ENCODE data around the gene CAMTA1.

Gene CAMTA1

DNA sequence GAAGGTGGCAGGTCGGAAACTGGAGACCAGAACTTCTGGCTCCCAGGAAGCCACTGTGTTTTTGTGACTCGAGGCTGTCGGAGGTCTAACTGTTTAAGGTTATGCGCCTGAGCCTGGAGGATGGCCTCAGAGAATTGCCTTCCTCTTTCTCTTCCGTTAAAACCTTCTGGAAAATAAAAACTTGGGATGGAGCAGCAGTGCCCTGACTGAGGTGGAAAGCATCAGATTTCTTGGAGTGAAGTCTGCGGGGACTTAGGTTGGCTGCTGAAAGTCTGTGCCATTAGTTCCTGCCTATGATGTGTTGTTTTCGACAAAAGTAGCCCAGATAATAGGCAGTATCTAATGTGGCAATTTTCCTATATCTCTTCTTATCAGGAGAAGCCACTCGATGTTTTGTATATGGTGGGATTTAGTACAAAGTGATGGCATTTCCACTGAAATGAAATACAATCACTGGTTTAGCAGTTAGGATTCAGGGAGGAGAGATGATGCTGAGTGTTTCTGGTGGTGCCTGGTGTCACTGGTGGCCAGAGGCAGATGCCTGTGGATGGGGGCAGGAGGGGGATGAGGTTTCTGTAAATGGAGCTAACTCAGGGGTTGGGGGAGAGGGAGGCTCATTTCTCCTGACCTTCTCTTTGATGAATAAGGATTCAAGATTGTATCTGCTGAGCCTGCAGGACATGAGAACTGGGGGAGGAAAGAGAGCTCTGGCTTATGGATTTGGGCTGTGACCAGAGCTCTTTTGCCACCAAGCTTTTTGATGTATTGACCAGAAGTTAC, 150.8 kb downstream of the CAMTA1 start:
- no peak for DNase-seq

DNA sequence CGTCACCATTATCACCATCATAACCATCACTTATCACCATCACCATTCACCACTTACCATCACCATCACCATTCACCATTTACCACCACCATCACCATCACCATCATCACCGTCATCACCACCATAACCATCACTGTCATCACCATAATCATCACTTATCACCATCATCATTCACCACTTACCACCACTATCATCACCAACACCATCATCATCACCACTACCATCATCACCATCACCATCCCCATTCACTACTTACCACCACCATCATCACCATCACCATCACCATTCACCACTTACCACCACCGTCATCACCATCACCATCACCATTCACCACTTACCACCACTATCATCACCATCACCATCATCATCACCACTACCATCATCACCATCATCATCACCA, 151.8 kb downstream of the CAMTA1 start:
- no peak for DNase-seq
- in situ Hi-C loops (cut with HindIII; ENCODE audit: low pct_ligation_motif_present, low pct_unique_long_range_greater_than_20kb, low sequenced_read_pairs) = no loop called here

More for the DNA sequence above, 150.8 kb downstream of the CAMTA1 start:
- in situ Hi-C loops (cut with HindIII; ENCODE audit: low pct_ligation_motif_present, low pct_unique_long_range_greater_than_20kb, low sequenced_read_pairs) = no loop called here

DNA sequence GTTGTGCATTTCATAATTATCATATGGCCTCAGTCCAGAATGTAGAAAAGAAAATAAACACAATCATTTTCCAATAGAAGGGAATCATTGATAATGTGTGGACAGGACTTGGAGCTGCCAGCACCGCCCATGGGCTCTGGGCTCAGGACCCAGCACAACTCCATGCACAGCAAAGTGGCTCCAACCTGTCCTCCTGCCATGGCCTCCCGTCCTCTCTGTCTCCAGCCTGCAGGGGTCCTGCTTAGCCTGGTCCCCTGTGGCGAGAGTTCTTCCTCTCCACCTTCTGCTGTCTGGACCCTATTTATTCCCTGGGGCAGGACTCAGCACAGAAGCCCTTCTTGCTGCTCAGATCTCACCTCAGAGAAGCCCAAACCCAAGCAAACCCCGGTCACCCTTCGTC, 154.1 kb downstream of the CAMTA1 start:
- DNase-seq = no peak
- in situ Hi-C loops (cut with HindIII; ENCODE audit: low pct_ligation_motif_present, low pct_unique_long_range_greater_than_20kb, low sequenced_read_pairs) = no loop called here

DNA sequence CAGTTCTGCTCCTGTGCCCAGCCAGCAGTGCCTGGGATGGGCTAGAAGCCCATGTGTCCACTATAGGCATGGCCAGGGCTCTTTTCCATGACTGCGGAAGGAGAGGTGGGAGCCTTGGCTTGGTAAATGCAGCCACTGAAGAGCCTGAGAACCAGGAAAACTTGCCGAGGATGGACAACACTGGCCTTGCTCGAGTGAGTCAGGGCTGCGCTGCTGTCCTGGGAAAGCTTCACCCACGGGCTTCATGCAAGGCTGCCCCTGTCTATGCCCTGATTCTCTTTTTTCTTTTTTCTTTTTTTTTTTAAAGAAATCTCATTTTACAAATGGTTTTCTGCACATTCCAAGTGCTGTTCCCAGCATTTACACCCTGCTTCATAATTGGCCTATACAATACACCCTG, 156.5 kb downstream of the CAMTA1 start:
- in situ Hi-C loops (cut with HindIII; ENCODE audit: low pct_ligation_motif_present, low pct_unique_long_range_greater_than_20kb, low sequenced_read_pairs) = no loop called here
- no peak for DNase-seq

DNA sequence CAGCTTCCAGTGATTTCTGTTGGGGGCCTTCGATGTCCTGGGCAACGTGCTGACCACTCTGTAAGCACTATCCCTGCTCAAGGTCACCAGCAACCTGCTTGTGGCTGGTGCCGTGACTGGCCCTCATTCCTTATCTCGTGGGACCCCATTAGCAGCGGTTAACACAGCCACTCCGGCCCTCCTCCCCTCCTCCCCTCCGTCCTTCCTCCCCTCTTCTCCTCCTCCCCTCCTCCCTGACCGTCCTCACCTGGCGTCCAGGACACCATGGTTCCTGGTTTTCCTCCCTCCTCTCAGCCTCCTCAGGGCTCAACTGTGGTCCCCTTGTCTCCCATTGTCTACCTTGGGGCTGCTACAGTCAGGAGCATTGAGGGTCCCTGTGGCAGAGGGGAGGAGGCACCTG, 157.7 kb downstream of the CAMTA1 start:
- in situ Hi-C loops (cut with HindIII; ENCODE audit: low pct_ligation_motif_present, low pct_unique_long_range_greater_than_20kb, low sequenced_read_pairs) = no loop called here
- DNase-seq = no peak

DNA sequence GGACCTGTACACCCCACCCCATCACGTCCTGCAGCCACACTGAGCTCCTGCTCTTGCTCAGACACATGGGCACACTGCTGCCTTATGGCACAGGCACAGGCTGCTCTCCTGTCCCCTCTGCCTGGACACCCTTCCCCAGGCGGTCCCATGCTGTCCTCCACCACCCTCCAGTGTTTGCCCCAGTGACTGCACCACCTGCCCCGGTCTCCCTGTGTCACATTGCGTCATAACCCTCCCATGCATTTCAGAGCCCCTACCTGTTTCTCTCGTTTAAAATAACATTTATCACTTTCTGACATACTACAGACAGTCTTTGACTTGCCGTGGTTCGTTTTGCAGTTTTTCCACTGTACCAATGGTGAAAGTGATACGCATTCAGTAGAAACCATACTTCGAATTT, 159.2 kb downstream of the CAMTA1 start:
- DNase-seq = no peak
- in situ Hi-C loops (cut with HindIII; ENCODE audit: low pct_ligation_motif_present, low pct_unique_long_range_greater_than_20kb, low sequenced_read_pairs) = no loop called here

DNA sequence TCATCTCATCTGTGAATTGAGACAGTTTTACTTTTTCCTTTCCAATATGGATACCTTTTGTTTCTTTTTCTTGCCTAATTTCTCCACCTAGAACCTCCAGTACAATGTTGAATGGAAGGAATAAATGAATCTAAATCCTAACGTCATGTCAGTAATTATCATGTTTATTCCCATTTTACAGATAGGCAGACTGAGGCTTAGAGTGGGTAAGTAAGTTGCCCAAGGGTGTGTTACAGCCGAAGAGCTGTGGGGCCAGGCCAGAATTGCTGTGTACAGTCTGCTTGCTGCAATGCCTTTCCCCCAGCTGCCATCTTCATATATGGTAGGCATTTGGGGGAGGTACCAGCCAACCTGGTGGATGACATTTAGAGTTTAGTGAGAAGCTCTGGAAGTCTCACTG, 162.7 kb downstream of the CAMTA1 start:
- no peak for DNase-seq
- in situ Hi-C loops (cut with HindIII; ENCODE audit: low pct_ligation_motif_present, low pct_unique_long_range_greater_than_20kb, low sequenced_read_pairs) = no loop called here

DNA sequence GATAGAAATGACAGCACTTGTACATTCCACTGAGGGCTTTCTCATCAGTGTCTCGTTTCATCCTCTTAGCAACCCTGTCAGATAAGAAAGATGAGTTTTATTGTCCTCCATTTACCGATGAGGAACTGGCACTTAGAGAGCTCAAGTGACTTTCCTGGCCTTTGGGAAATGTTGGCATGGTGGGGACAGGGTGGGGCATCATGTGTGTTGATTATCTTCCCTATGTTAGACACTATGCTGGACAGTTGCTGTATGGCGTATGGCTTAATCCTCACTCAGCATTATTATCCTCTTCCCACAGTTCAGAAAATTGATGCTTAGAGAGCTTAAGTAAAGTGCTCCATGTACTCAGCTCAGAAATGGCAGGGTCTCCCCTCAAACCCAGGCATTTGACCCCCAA, 163.2 kb downstream of the CAMTA1 start:
- no peak for DNase-seq
- in situ Hi-C loops (cut with HindIII; ENCODE audit: low pct_ligation_motif_present, low pct_unique_long_range_greater_than_20kb, low sequenced_read_pairs) = no loop called here

DNA sequence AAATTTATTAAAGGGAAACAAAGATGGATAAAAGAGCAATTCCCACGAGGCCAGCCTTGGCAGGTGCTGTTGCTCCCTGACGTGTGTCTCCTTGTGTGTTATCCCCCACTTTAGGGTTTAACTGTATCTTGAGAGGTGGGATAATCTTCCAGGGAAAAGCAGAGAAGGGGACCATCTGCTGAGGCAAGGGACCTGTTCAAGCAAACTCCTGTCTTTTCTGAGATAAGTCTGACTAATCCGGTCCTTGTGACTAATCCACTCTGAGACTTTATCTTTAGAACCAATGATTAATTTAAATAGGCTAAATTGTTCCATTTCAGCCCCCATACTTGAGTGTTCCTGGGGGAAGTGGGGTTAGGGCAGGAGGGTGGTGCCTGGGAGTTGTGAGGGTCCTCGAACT, 163.6 kb downstream of the CAMTA1 start:
- in situ Hi-C loops (cut with HindIII; ENCODE audit: low pct_ligation_motif_present, low pct_unique_long_range_greater_than_20kb, low sequenced_read_pairs) = no loop called here
- no peak for DNase-seq

DNA sequence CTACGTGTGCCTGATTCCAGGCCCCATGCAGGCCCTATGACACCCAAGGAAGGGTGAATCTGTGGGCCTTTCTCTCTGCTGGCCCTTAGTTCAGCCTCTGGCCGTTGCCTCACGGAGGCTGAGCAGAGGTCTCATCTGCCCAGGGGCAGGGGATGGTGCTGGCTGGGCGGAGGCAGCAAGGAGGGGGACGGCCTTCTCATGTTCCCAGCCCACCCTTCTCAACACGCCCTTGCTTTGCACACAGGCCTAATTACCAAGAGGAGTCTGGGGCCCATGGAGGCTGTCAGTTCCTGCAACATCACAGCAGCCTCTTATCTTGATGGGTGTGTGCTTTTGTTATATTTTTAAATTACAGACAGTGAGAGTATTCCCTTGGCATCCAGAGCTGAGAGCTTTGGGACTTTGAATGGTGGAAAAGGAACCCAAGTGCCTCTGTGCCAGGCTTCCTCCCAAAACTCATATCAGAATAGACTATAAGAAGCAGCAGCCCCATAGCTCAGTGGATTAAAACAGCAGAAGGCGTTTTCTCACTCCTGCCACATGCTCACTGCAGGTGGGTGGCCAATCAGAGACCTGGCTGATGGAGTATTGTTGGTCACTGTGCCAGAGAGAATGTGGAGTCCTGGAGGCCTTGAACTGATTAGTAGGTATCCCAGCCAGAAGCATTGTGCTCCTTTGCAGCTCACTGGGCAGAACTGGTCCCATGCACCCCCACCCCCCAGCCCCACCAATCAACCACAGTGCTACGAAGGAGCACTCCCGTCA, 164.9 kb downstream of the CAMTA1 start:
- in situ Hi-C loops (cut with HindIII; ENCODE audit: low pct_ligation_motif_present, low pct_unique_long_range_greater_than_20kb, low sequenced_read_pairs) = no loop called here
- no peak for DNase-seq

DNA sequence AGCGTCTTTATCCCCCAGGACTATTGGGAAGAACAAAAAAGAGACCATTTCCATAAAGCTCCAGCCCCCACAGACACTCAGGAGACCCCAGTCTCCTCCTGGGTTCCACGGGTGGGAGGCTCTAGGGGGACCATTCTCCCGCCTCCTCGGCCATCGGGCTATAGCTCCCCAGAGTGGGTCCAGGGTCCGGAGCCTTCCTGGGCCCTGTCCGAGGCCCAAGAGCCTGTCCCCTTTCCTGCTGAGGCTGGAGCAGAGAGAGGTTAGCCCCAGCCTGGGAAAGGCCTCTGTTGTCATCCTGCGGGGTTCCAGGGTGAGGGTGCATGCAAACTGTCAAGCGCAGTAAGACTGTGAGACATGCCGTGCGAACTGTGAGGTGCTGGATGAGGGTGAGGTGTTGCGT, 166.3 kb downstream of the CAMTA1 start:
- in situ Hi-C loops (cut with HindIII; ENCODE audit: low pct_ligation_motif_present, low pct_unique_long_range_greater_than_20kb, low sequenced_read_pairs) = no loop called here
- DNase-seq = no peak

DNA sequence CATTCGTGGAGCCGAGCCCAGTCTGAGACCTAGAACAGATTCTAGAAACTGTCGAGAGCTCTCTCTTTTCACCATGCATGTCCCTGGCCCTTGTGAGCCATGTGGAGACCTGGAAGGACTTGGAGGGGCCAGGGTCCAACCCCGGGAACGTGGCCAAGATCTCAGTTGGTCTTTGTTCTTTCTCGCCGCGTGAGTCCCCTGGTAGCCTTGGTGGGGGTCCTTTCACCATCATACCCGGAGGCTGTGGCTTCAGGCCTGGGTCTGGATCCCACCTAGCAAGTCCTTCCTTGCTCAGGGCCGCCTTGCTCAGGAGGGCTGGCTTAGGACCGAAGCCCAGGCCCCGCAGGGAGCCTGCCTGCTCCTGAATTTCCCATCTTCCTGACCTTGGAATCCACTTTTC, 168.0 kb downstream of the CAMTA1 start:
- in situ Hi-C loops (cut with HindIII; ENCODE audit: low pct_ligation_motif_present, low pct_unique_long_range_greater_than_20kb, low sequenced_read_pairs) = no loop called here
- no peak for DNase-seq

DNA sequence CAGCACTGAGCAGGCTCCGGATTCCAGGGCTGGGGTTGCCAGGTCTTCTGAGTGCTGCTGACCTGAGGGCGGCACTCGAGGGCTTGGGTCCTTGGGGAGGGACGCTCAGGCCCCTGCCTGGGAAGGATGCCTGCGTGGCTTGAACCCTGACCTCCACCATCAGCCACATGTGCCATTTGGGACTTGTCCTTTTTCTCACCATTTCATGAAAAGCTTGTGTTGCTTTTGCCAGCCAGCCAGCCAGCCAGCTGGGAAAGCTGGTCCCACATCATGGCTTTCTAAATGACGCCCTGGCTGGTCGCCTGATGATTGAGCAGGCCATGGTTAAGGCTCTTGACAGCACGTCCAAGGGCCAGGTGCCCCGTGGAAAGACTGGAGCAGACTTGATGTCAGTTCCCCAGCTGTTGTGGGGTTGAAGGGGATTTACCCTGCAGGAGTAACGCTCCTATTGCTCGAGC, 168.7 kb downstream of the CAMTA1 start:
- in situ Hi-C loops (cut with HindIII; ENCODE audit: low pct_ligation_motif_present, low pct_unique_long_range_greater_than_20kb, low sequenced_read_pairs) = no loop called here
- no peak for DNase-seq

DNA sequence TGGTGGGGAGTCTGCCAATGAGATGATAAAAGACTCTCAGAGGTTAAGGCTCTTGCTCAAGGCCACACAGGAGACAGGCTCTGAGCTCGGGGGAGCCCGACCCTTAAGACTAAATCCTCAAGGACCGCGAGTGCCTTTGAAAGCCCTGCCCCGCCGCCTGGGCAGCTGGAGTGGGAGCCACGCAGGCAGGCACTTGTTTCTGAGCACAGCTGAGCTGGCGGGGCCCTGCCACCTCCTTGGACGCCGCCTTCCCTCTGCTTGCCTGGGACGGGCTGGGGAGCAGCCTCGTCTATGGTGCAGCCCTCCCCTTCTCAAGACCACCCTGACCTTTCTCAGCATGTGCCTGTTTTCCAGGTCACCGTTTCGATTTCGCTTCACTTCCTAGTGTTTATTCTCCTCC, 169.3 kb downstream of the CAMTA1 start:
- in situ Hi-C loops (cut with HindIII; ENCODE audit: low pct_ligation_motif_present, low pct_unique_long_range_greater_than_20kb, low sequenced_read_pairs) = no loop called here
- no peak for DNase-seq

DNA sequence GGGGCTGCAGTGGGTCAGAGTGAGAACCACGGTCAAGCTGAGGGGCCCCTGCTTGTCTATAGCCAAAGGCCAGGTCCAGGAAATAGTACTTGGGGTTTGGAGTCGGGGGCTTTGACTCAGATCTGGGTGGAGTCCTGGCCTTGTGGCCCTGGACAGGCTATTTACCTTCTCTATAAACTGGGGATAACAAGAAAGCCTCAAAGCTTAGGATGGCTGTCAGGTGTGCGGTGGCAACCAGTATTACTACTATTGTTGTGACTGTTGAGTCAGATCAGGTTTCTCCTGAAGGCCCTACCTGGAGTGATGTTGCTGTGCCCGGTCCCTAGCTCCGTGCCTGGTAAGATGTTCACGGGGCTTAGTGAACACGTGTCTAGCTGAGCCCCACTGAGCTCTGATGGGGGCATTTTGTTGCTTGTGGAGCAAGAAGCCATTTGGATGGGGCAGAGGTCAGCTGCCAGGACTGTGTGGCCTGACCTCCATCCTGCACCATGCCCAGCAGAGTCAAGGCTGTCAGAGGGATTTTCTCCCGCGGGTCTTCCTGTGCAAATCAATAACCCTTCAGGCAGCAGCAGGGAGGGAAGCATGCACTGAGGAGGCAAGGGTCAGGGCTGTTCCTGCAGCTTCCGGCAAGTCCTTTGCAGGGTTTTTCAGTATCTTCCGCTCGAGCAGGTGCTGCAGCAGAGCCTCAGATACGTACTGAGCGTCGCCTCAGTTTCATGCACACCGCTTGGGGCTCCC, 170.3 kb downstream of the CAMTA1 start:
- DNase-seq = no peak
- in situ Hi-C loops (cut with HindIII; ENCODE audit: low pct_ligation_motif_present, low pct_unique_long_range_greater_than_20kb, low sequenced_read_pairs) = no loop called here

DNA sequence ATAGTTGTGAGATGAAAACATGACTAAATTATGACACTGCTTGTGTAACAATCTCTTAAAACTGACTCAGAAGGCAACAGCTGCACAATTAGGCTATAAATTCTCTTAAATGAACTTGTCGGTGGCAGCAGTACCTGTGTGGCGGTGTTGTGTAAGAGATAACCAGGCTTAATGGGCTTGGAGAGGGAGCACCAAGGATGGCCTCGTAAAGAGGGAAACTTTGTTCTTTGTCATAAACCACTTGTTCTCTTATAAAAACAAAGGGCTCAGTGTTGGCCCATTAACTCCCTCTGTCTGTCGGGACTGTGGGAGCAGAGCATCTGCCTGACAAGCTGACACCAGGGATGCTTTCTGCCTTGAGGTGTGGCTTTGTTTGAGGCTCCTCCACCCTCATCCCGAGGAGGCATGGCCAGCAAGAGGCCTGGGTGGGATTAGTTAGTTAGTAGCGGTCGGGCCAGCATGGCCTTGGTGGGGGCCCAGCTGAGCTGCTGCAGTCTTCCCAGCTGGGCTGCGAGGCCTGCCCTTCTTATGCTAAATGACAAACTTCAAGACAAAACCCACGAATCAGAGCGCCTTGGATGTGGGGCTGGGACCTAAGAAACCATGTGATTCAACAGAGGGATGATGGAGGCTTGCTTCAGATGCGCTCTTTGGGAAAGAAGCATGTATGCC, 171.4 kb downstream of the CAMTA1 start:
- in situ Hi-C loops (cut with HindIII; ENCODE audit: low pct_ligation_motif_present, low pct_unique_long_range_greater_than_20kb, low sequenced_read_pairs) = no loop called here
- no peak for DNase-seq

DNA sequence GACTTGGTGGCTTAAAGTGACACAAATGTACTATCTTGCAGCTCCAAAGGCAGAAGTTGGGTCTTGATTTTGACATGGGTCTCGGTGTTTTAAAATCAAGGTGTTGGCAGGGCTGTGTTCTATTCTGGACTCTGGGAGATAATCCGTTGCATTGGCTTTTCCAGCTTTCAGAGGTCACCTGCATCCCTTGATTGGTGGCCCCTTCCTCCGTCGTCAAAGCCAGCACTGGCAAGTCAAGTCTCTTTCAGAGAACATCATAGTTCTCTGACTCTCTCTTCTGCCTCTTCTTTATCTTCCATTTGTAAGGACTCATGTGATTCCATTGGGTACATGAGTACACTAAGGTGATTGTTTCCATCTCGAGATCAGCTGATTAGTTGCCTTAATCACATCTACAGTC, 172.1 kb downstream of the CAMTA1 start:
- in situ Hi-C loops (cut with HindIII; ENCODE audit: low pct_ligation_motif_present, low pct_unique_long_range_greater_than_20kb, low sequenced_read_pairs) = no loop called here
- no peak for DNase-seq

DNA sequence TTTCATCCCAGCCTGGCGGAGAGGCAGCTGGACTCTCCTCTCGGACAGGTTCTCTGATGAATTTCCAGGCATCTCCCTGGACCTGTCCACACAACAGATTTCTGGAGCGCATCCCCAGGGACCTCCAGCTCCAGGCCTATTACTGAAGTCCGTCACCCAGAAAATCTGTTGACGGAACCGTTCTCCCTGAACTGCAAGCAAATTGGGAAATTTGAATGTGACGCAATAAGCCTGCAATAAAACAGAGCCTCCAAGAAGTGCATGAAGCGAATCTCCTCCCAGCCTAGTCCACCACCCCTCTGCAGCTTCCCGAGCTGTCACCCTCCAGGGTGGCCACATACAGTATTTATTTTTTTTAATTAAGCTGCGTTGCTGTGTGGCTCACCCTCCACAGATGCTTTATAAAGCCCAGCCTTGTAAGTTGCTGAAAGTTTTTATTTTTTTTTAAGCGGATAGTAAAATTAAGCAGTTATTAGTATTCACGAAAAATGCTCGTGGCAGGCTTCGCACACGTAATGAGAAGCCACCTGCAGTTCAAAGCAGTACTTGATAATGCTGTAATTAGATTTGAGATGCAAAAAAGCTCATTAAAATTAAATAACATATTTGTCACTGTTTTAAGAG, 173.3 kb downstream of the CAMTA1 start:
- in situ Hi-C loops (cut with HindIII; ENCODE audit: low pct_ligation_motif_present, low pct_unique_long_range_greater_than_20kb, low sequenced_read_pairs) = no loop called here
- DNase-seq = no peak

DNA sequence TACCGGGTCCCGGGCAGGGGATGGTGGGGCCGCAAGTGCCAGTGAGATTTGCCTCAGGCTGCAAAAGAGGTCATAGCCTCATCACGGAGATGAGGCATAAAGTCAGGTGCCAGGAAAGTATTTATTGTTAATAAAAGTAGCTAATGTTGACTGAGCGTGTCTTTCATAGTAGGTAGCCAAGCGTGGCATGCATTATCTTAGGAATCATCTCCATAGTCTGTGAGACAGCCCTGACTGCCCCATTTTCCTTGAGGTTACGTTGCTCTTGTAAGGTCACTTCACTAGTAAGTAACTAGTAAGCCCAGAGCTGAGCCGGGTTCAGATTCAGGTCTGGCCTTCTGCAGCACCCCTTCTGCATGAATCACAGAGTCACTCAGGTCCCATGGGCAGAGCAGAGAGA, 174.2 kb downstream of the CAMTA1 start:
- in situ Hi-C loops (cut with HindIII; ENCODE audit: low pct_ligation_motif_present, low pct_unique_long_range_greater_than_20kb, low sequenced_read_pairs) = no loop called here
- DNase-seq = no peak
